Measurements from ENCODE around the gene ATP2C1. TPM values are rescaled to one million over a fixed set of nuclear protein-coding genes. Genes with fewer than 3 reads are reported as not detected.

ATP2C1 gene
- total and polyA plus RNA-seq, 2 donors (not counting 1 experiment from before 2014, with no cell fraction given), result 111 to 196 TPM

DNA sequence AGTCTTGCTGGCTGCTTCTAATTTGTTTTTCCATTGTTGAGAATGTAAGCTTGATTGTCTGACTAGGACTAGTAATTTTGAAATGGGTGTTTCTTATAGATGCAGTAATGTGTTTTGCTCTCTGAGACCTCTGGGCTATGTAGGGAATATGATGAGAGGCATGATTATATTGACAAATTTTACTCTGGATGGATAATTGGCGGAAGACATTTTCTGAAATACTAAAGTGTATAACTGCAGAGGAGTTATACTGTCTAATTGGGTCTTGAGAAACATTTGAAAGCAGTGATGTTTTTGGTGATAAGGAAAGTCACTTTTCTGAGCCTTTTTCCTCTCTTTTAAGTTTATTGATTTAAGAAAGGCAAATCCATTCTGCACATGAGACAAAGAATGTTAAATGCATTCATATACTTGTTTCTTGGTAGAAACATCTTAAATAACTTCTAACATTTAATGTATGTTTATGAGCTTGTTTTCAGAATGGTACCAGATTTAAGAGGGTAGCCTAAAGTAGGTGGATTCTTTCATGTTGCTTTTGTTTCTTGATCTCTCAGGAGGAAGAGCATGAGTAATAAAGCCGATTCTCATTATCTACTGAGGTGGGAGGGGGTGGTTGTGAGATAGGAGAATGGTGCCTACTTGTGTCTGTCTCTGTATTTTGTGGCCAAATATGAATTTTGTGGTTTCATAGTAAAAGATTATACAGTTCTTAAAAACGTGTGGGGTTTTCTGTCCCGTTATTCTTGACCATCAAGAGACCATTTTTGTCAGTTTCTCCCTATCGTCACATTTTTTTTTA lies 2.0 kb downstream of the ATP2C1 start:
- Histone ChIP-seq H3K4me3 (replicated peaks in 1 of 4; ENCODE audit: control extremely low read depth in 1 of 4, insufficient read depth in 1 of 4, low read depth in 3 of 4, low read length in 4 of 4) (peak overlapping the region; percentile 84 to 90 (median 88)), H4K20me1 (ENCODE audit: control insufficient read depth, extremely low read depth, insufficient read depth, low read length) (no peaks in the 10 kb centered on the region), H3K27me3 (ENCODE audit: control insufficient read depth, insufficient read depth, low read length) (no peaks in the 10 kb centered on the region), H3K9ac (ENCODE audit: insufficient read depth, low read length) (no peak overlapping the region), H3K36me3 (ENCODE audit: control insufficient read depth, insufficient read depth, low read length) (no peaks in the 10 kb centered on the region), H3K27ac (ENCODE audit: insufficient read depth, low read length) (no peak overlapping the region), H2AFZ (ENCODE audit: low read length) (no peak overlapping the region), H3K4me2 (ENCODE audit: extremely low read depth, insufficient read depth, low read length) (peak overlapping the region; percentile 80), H3K9me3 (ENCODE audit: control insufficient read depth, insufficient read depth, low read depth, low read length) (no peaks in the 10 kb centered on the region), H3K4me1 (ENCODE audit: control insufficient read depth, extremely low read depth, insufficient read depth, low read length) (no peaks in the 10 kb centered on the region), H3K79me2 (ENCODE audit: control insufficient read depth, insufficient read depth, low read length) (peaks cover 61% of the 10 kb centered on the region)
- TF ChIP-seq EZH2 (IDR thresholded peaks at IDR 0.05; ENCODE audit: low read length, missing control alignments), result no peak
- TF ChIP-seq, protein P1, sequence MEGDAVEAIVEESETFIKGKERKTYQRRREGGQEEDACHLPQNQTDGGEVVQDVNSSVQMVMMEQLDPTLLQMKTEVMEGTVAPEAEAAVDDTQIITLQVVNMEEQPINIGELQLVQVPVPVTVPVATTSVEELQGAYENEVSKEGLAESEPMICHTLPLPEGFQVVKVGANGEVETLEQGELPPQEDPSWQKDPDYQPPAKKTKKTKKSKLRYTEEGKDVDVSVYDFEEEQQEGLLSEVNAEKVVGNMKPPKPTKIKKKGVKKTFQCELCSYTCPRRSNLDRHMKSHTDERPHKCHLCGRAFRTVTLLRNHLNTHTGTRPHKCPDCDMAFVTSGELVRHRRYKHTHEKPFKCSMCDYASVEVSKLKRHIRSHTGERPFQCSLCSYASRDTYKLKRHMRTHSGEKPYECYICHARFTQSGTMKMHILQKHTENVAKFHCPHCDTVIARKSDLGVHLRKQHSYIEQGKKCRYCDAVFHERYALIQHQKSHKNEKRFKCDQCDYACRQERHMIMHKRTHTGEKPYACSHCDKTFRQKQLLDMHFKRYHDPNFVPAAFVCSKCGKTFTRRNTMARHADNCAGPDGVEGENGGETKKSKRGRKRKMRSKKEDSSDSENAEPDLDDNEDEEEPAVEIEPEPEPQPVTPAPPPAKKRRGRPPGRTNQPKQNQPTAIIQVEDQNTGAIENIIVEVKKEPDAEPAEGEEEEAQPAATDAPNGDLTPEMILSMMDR (conservative IDR thresholded peaks at IDR 0.05 in 1 of 2, IDR thresholded peaks at IDR 0.05 in 1 of 2; ENCODE audit: low read depth in 1 of 2, low read length in 2 of 2), result no peak
- DNase-seq (ENCODE audit: low read depth in 2 of 2), result peak in 1 of 2 donors; percentile 29

DNA sequence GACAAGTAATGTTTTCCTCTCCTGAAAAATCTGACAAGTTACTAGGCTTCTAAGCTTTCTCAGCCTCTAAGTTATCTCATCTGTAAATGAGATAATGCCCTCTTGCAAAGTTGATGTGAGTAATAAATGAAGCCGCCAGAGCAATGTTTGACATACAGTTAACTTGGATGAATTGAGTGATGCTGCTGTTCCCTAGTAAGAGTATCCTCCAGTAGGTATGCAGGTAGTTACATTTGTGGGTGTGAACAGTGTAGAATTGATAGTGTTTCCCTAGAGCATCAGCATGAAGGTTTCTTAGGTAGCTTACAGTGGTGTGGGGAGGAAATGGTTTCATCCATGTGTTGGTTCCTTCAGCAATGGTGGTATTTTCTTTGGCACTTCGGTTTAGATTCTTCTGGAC lies 3.4 kb downstream of the ATP2C1 start:
- Histone ChIP-seq H4K20me1 (ENCODE audit: control insufficient read depth, extremely low read depth, insufficient read depth, low read length) (no peaks in the 10 kb centered on the region), H3K27me3 (ENCODE audit: control insufficient read depth, insufficient read depth, low read length) (no peaks in the 10 kb centered on the region), H3K9me3 (ENCODE audit: control insufficient read depth, insufficient read depth, low read depth, low read length) (no peaks in the 10 kb centered on the region), H3K4me2 (ENCODE audit: extremely low read depth, insufficient read depth, low read length) (peak overlapping the region; percentile 46), H3K9ac (ENCODE audit: insufficient read depth, low read length) (no peak overlapping the region), H2AFZ (ENCODE audit: low read length) (no peak overlapping the region), H3K27ac (ENCODE audit: insufficient read depth, low read length) (no peak overlapping the region), H3K36me3 (ENCODE audit: control insufficient read depth, insufficient read depth, low read length) (no peaks in the 10 kb centered on the region), H3K79me2 (ENCODE audit: control insufficient read depth, insufficient read depth, low read length) (peaks cover 73% of the 10 kb centered on the region), H3K4me3 (replicated peaks in 1 of 4; ENCODE audit: control extremely low read depth in 1 of 4, insufficient read depth in 1 of 4, low read depth in 3 of 4, low read length in 4 of 4) (no peak overlapping the region), H3K4me1 (ENCODE audit: control insufficient read depth, extremely low read depth, insufficient read depth, low read length) (no peaks in the 10 kb centered on the region)
- TF ChIP-seq EZH2 (IDR thresholded peaks at IDR 0.05; ENCODE audit: low read length, missing control alignments), result no peak
- TF ChIP-seq, protein P1 (conservative IDR thresholded peaks at IDR 0.05 in 1 of 2, IDR thresholded peaks at IDR 0.05 in 1 of 2; ENCODE audit: low read depth in 1 of 2, low read length in 2 of 2), result no peak
- DNase-seq (ENCODE audit: low read depth in 2 of 2), result peak in 1 of 2 donors; percentile 28

DNA sequence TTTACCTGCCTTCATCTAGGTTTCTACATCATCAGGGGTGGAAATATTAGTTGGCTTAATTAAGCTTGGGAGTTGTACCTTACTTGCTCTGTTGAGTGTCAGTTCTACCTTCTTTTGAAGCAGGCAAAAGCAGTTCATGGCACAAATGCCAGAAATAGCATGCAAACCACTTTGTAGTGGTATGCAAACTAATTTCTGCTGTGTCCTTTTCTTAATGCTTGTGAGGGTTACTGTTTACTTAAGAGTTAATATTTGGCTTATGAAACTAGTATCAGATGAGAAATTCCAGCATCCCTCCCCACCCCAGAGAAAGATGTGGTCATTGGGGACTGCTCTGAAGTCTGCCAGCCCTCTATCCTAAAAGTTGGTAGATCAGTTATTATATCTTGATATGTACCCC lies 7.1 kb downstream of the ATP2C1 start:
- H3K36me3 ChIP-seq (ENCODE audit: control insufficient read depth, insufficient read depth, low read length), result no peaks in the 10 kb centered on the region
- DNase-seq (ENCODE audit: low read depth in 2 of 2), result peak in 1 of 2 donors; percentile 32
- no peak overlapping the region for H3K4me2 ChIP-seq (ENCODE audit: extremely low read depth, insufficient read depth, low read length)
- H3K27me3 ChIP-seq (ENCODE audit: control insufficient read depth, insufficient read depth, low read length), result no peaks in the 10 kb centered on the region
- no peak overlapping the region for H2AFZ ChIP-seq (ENCODE audit: low read length)
- H3K4me3 ChIP-seq (replicated peaks in 1 of 4; ENCODE audit: control extremely low read depth in 1 of 4, insufficient read depth in 1 of 4, low read depth in 3 of 4, low read length in 4 of 4), result no peak overlapping the region
- no peak for TF ChIP-seq EZH2 (IDR thresholded peaks at IDR 0.05; ENCODE audit: low read length, missing control alignments)
- TF ChIP-seq, protein P1 (conservative IDR thresholded peaks at IDR 0.05 in 1 of 2, IDR thresholded peaks at IDR 0.05 in 1 of 2; ENCODE audit: low read depth in 1 of 2, low read length in 2 of 2), result no peak
- no peaks in the 10 kb centered on the region for H4K20me1 ChIP-seq (ENCODE audit: control insufficient read depth, extremely low read depth, insufficient read depth, low read length)
- H3K9ac ChIP-seq (ENCODE audit: insufficient read depth, low read length), result no peak overlapping the region
- H3K4me1 ChIP-seq (ENCODE audit: control insufficient read depth, extremely low read depth, insufficient read depth, low read length), result peaks cover 2% of the 10 kb centered on the region
- no peak overlapping the region for H3K27ac ChIP-seq (ENCODE audit: insufficient read depth, low read length)
- H3K79me2 ChIP-seq (ENCODE audit: control insufficient read depth, insufficient read depth, low read length), result peaks cover 86% of the 10 kb centered on the region
- no peaks in the 10 kb centered on the region for H3K9me3 ChIP-seq (ENCODE audit: control insufficient read depth, insufficient read depth, low read depth, low read length)
